ENCODE results near the gene ANK3. TPM values are rescaled to one million over a fixed set of nuclear protein-coding genes. Genes with fewer than 3 reads are reported as not detected.

ANK3 gene
- total RNA-seq, 2 experiments from 2014 or later = 60.5 to 61.9 TPM

DNA sequence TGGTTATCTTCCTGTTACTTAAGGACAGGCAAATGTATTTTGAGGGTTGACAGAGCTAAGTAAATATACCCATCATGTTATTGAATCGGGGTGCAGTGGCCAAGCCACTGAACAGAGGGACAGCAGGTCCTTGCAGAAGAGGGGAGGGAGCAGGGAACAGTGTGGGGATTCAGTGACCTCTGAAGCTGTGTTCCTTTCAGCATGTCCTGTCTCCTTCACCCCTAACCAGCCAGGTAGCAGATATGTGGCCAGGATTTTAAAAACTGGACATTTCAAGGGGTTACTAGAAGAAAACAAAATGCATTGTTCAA is 12.7 kb downstream of the ANK3 start:
- ATAC-seq (ENCODE audit: poor library complexity) (no peak), DNase-seq (no peak)
- no peaks in the 10 kb centered on the region for H3K4me1 ChIP-seq (ENCODE audit: insufficient read depth, low read length)
- Mint-ChIP-seq H3K36me3 (ENCODE audit: low read depth) (peaks cover 9% of the 10 kb centered on the region), H3K27me3 (no peaks in the 10 kb centered on the region), H3K27ac (no peak overlapping the region), H3K9me3 (no peaks in the 10 kb centered on the region), H3K4me3 (no peak overlapping the region), H3K4me1 (ENCODE audit: low read depth) (peaks cover 30% of the 10 kb centered on the region)
- ChIA-PET POLR2A (no interaction called here), CTCF (no interaction called here)
- TF ChIP-seq, protein P1, sequence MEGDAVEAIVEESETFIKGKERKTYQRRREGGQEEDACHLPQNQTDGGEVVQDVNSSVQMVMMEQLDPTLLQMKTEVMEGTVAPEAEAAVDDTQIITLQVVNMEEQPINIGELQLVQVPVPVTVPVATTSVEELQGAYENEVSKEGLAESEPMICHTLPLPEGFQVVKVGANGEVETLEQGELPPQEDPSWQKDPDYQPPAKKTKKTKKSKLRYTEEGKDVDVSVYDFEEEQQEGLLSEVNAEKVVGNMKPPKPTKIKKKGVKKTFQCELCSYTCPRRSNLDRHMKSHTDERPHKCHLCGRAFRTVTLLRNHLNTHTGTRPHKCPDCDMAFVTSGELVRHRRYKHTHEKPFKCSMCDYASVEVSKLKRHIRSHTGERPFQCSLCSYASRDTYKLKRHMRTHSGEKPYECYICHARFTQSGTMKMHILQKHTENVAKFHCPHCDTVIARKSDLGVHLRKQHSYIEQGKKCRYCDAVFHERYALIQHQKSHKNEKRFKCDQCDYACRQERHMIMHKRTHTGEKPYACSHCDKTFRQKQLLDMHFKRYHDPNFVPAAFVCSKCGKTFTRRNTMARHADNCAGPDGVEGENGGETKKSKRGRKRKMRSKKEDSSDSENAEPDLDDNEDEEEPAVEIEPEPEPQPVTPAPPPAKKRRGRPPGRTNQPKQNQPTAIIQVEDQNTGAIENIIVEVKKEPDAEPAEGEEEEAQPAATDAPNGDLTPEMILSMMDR (IDR thresholded peaks at IDR 0.05) = no peak
- no peaks in the 10 kb centered on the region for H3K36me3 ChIP-seq (ENCODE audit: insufficient read depth, low read length)
- intact Hi-C loops (cut with DNase I, micrococcal nuclease) = no loop called here
- no peak overlapping the region for H3K4me3 ChIP-seq (ENCODE audit: low read length)
- no peaks in the 10 kb centered on the region for H3K9me3 ChIP-seq (ENCODE audit: control insufficient read depth in 1 of 2, insufficient read depth in 1 of 2, low read length in 2 of 2)
- H3K27ac ChIP-seq (ENCODE audit: low read depth in 1 of 2, low read length in 2 of 2) = no peak overlapping the region
- no peaks in the 10 kb centered on the region for H3K27me3 ChIP-seq (ENCODE audit: control insufficient read depth in 1 of 2, insufficient read depth in 2 of 2, low read length in 2 of 2)

GRCh38 chr10:60376221-60377041 is 13.2 kb downstream of the ANK3 start:
- Histone ChIP-seq H3K4me1 (ENCODE audit: insufficient read depth, low read length) (no peaks in the 10 kb centered on the region), H3K9me3 (ENCODE audit: control insufficient read depth in 1 of 2, insufficient read depth in 1 of 2, low read length in 2 of 2) (no peaks in the 10 kb centered on the region), H3K36me3 (ENCODE audit: insufficient read depth, low read length) (no peaks in the 10 kb centered on the region), H3K27me3 (ENCODE audit: control insufficient read depth in 1 of 2, insufficient read depth in 2 of 2, low read length in 2 of 2) (no peaks in the 10 kb centered on the region), H3K27ac (ENCODE audit: low read depth in 1 of 2, low read length in 2 of 2) (no peak overlapping the region), H3K4me3 (ENCODE audit: low read length) (no peak overlapping the region)
- DNase-seq (no peak), ATAC-seq (ENCODE audit: poor library complexity) (no peak)
- TF ChIP-seq, protein P1 (IDR thresholded peaks at IDR 0.05) = no peak
- ChIA-PET POLR2A (no interaction called here), CTCF (no interaction called here)
- H3K36me3 Mint-ChIP-seq (ENCODE audit: low read depth) = peaks cover 9% of the 10 kb centered on the region
- no peaks in the 10 kb centered on the region for H3K27me3 Mint-ChIP-seq
- H3K4me1 Mint-ChIP-seq (ENCODE audit: low read depth) = peaks cover 27% of the 10 kb centered on the region
- no peak overlapping the region for H3K27ac Mint-ChIP-seq
- intact Hi-C loops (cut with DNase I, micrococcal nuclease) = no loop called here
- no peak overlapping the region for H3K4me3 Mint-ChIP-seq
- H3K9me3 Mint-ChIP-seq = no peaks in the 10 kb centered on the region

- Mint-ChIP-seq H3K27ac (no peak overlapping the region), H3K4me3 (no peak overlapping the region), H3K27me3 (no peaks in the 10 kb centered on the region), H3K9me3 (no peaks in the 10 kb centered on the region), H3K36me3 (ENCODE audit: low read depth) (peaks cover 9% of the 10 kb centered on the region), H3K4me1 (ENCODE audit: low read depth) (peaks cover 35% of the 10 kb centered on the region)
- no peaks in the 10 kb centered on the region for H3K4me1 ChIP-seq (ENCODE audit: insufficient read depth, low read length)
- TF ChIP-seq, protein P1 (IDR thresholded peaks at IDR 0.05) = no peak
- ATAC-seq (ENCODE audit: poor library complexity) (no peak), DNase-seq (no peak)
- H3K27ac ChIP-seq (ENCODE audit: low read depth in 1 of 2, low read length in 2 of 2) = no peak overlapping the region
- no peaks in the 10 kb centered on the region for H3K27me3 ChIP-seq (ENCODE audit: control insufficient read depth in 1 of 2, insufficient read depth in 2 of 2, low read length in 2 of 2)
- POLR2A ChIA-PET = no interaction called here
- CTCF ChIA-PET = no interaction called here
- intact Hi-C loops (cut with DNase I, micrococcal nuclease) = no loop called here
- no peaks in the 10 kb centered on the region for H3K36me3 ChIP-seq (ENCODE audit: insufficient read depth, low read length)
- no peak overlapping the region for H3K4me3 ChIP-seq (ENCODE audit: low read length)
- no peaks in the 10 kb centered on the region for H3K9me3 ChIP-seq (ENCODE audit: control insufficient read depth in 1 of 2, insufficient read depth in 1 of 2, low read length in 2 of 2)
Measured at GRCh38 chr10:60375293-60376004, 14.2 kb downstream of the ANK3 start.
